ENCODE data around the gene ABCA4. TPM values are rescaled to one million over a fixed set of nuclear protein-coding genes. Genes with fewer than 3 reads are reported as not detected.

ABCA4 gene
- total and polyA plus RNA-seq, 5 donors: 0.06 to 0.19 (median 0.09) TPM; not detected in 2

- H3K27ac ChIP-seq (ENCODE audit: low read length): peak overlapping the region; percentile 74
- 39% methylated on average over 21 of the region's 21 CpGs for WGBS
- H3K4me1 ChIP-seq (ENCODE audit: control insufficient read depth, insufficient read depth, low read length): peaks cover 20% of the 10 kb centered on the region
- peak; percentile 85 to 87 for ATAC-seq
- no peak overlapping the region for H3K4me3 ChIP-seq (ENCODE audit: low read length)
- no peaks in the 10 kb centered on the region for H3K27me3 ChIP-seq (ENCODE audit: control insufficient read depth, insufficient read depth)
- peak; percentile 89 to 96 (median 95) for DNase-seq
- H3K9me3 ChIP-seq (ENCODE audit: control insufficient read depth, low read length): no peaks in the 10 kb centered on the region
- intact Hi-C loops (cut with DNase I): no loop called here
Observed at GRCh38 chr1:94095112-94095637, 25.8 kb downstream of the ABCA4 start.

GRCh38 chr1:94094469-94095111, 26.4 kb downstream of the ABCA4 start:
- H3K4me1 ChIP-seq (ENCODE audit: control insufficient read depth, insufficient read depth, low read length): peaks cover 20% of the 10 kb centered on the region
- ATAC-seq: peak; percentile 61 to 67
- DNase-seq: peak; percentile 79 to 94 (median 92)
- intact Hi-C loops (cut with DNase I): no loop called here
- no peaks in the 10 kb centered on the region for H3K27me3 ChIP-seq (ENCODE audit: control insufficient read depth, insufficient read depth)
- WGBS: 29% methylated on average over 14 of the region's 14 CpGs
- no peak overlapping the region for H3K4me3 ChIP-seq (ENCODE audit: low read length)
- H3K9me3 ChIP-seq (ENCODE audit: control insufficient read depth, low read length): no peaks in the 10 kb centered on the region
- H3K27ac ChIP-seq (ENCODE audit: low read length): peak overlapping the region; percentile 74

GRCh38 chr1:94093996-94094395, 27.0 kb downstream of the ABCA4 start:
- 54% methylated on average over 6 of the region's 6 CpGs for WGBS
- Histone ChIP-seq H3K4me3 (ENCODE audit: low read length) (no peak overlapping the region), H3K27ac (ENCODE audit: low read length) (peak overlapping the region; percentile 74), H3K27me3 (ENCODE audit: control insufficient read depth, insufficient read depth) (no peaks in the 10 kb centered on the region), H3K9me3 (ENCODE audit: control insufficient read depth, low read length) (no peaks in the 10 kb centered on the region), H3K4me1 (ENCODE audit: control insufficient read depth, insufficient read depth, low read length) (peaks cover 20% of the 10 kb centered on the region)
- ATAC-seq (no peak), DNase-seq (no peak)
- intact Hi-C loops (cut with DNase I): no loop called here

GRCh38 chr1:94093396-94093795, 27.6 kb downstream of the ABCA4 start:
- no peak for ATAC-seq
- H3K9me3 ChIP-seq (ENCODE audit: control insufficient read depth, low read length): no peaks in the 10 kb centered on the region
- DNase-seq: no peak
- no peaks in the 10 kb centered on the region for H3K27me3 ChIP-seq (ENCODE audit: control insufficient read depth, insufficient read depth)
- no peak overlapping the region for H3K4me3 ChIP-seq (ENCODE audit: low read length)
- H3K27ac ChIP-seq (ENCODE audit: low read length): no peak overlapping the region
- 85% methylated on average over 4 of the region's 4 CpGs for WGBS
- intact Hi-C loops (cut with DNase I): no loop called here
- peaks cover 20% of the 10 kb centered on the region for H3K4me1 ChIP-seq (ENCODE audit: control insufficient read depth, insufficient read depth, low read length)

- ATAC-seq (peak in 1 of 2 donors; percentile 54), DNase-seq (no peak)
- WGBS: 48% methylated on average over 4 of the region's 4 CpGs
- Histone ChIP-seq H3K27me3 (ENCODE audit: control insufficient read depth, insufficient read depth) (no peaks in the 10 kb centered on the region), H3K4me1 (ENCODE audit: control insufficient read depth, insufficient read depth, low read length) (peaks cover 20% of the 10 kb centered on the region), H3K4me3 (ENCODE audit: low read length) (no peak overlapping the region), H3K9me3 (ENCODE audit: control insufficient read depth, low read length) (no peaks in the 10 kb centered on the region), H3K27ac (ENCODE audit: low read length) (peak overlapping the region; percentile 51)
- intact Hi-C loops (cut with DNase I): no loop called here
Observed at GRCh38 chr1:94092210-94092613, 28.7 kb downstream of the ABCA4 start.

DNA sequence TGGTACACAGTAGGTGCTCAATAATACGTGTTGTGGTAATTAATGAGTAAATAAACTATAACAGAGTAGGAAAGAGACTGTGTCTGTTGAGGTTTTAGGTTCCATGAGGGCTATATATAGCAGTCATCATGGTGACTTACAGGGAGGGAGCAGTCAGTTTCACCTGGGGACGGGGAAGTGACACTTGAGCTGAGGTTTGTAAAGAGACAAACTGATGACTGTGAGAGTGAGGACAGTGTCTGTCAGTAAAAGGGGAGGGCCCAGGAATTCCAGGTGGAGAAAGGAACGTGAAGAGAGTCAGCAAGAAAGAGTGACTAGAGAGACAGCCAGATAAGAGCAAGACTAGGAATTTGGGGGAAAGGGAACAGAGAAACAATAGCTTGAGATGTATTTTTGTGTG, 30.2 kb downstream of the ABCA4 start:
- Histone ChIP-seq H3K4me1 (ENCODE audit: control insufficient read depth, insufficient read depth, low read length) (peaks cover 18% of the 10 kb centered on the region), H3K9me3 (ENCODE audit: control insufficient read depth, low read length) (no peaks in the 10 kb centered on the region), H3K27me3 (ENCODE audit: control insufficient read depth, insufficient read depth) (no peaks in the 10 kb centered on the region), H3K4me3 (ENCODE audit: low read length) (no peak overlapping the region), H3K27ac (ENCODE audit: low read length) (peak overlapping the region; percentile 23)
- ATAC-seq (no peak), DNase-seq (no peak)
- intact Hi-C loops (cut with DNase I): no loop called here
- 77% methylated on average over 3 of the region's 3 CpGs for WGBS

GRCh38 chr1:94087193-94087592, 33.8 kb downstream of the ABCA4 start:
- WGBS: 87% methylated on average over 2 of the region's 2 CpGs
- Histone ChIP-seq H3K27ac (ENCODE audit: low read length) (no peak overlapping the region), H3K9me3 (ENCODE audit: control insufficient read depth, low read length) (no peaks in the 10 kb centered on the region), H3K4me3 (ENCODE audit: low read length) (no peak overlapping the region), H3K4me1 (ENCODE audit: control insufficient read depth, insufficient read depth, low read length) (peaks cover 2% of the 10 kb centered on the region), H3K27me3 (ENCODE audit: control insufficient read depth, insufficient read depth) (no peaks in the 10 kb centered on the region)
- intact Hi-C loops (cut with DNase I): no loop called here
- ATAC-seq (no peak), DNase-seq (no peak)

DNA sequence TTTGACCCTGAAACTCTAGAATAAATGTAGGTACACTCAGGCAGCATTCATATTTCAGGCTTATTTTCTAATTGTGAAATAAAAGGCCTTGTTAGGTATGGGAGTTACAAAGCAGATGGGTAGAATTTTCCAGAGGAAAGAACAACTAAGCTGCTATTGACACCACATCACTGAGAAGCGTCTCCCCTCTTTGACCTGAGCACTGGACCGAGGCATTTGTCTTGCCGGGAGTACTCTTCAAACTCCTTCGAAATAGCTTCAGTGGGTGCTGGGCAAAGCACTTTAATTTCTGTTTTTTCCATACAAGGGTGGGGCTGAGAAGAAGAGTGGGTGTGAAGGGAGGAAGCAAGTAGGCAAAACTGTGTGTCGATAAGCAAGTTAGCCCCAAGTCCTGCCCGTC, 36.4 kb downstream of the ABCA4 start:
- no peak for DNase-seq
- H3K4me1 ChIP-seq (ENCODE audit: control insufficient read depth, insufficient read depth, low read length): no peaks in the 10 kb centered on the region
- H3K27me3 ChIP-seq (ENCODE audit: control insufficient read depth, insufficient read depth): no peaks in the 10 kb centered on the region
- H3K9me3 ChIP-seq (ENCODE audit: control insufficient read depth, low read length): no peaks in the 10 kb centered on the region
- H3K27ac ChIP-seq (ENCODE audit: low read length): no peak overlapping the region
- intact Hi-C loops (cut with DNase I): no loop called here
- ATAC-seq: no peak
- H3K4me3 ChIP-seq (ENCODE audit: low read length): no peak overlapping the region
- 77% methylated on average over 6 of the region's 6 CpGs for WGBS

DNA sequence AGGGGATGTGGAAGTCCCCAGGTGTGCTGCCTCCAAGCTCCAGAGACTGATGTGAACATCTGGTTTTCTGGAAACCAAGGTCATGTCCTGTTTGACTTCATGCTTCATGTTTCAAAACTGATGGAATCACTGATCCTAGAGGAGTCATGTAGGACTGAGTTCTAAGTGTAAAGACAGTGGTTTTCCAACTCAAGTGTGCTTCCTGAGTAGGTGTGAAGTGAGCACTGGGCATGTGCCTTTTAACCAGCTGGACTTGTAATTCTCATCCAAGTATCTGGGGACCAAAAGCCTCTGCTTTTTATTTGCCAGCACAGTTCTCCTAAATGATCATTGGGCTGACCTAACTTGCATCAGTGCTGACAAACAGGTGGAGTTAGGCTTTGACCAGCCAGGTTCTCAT, 36.9 kb downstream of the ABCA4 start:
- H3K4me1 ChIP-seq (ENCODE audit: control insufficient read depth, insufficient read depth, low read length): no peaks in the 10 kb centered on the region
- H3K27me3 ChIP-seq (ENCODE audit: control insufficient read depth, insufficient read depth): no peaks in the 10 kb centered on the region
- no peak overlapping the region for H3K27ac ChIP-seq (ENCODE audit: low read length)
- DNase-seq: no peak
- no peaks in the 10 kb centered on the region for H3K9me3 ChIP-seq (ENCODE audit: control insufficient read depth, low read length)
- intact Hi-C loops (cut with DNase I): no loop called here
- no peak overlapping the region for H3K4me3 ChIP-seq (ENCODE audit: low read length)
- ATAC-seq: no peak

- no peaks in the 10 kb centered on the region for H3K9me3 ChIP-seq (ENCODE audit: control insufficient read depth, low read length)
- no peaks in the 10 kb centered on the region for H3K27me3 ChIP-seq (ENCODE audit: control insufficient read depth, insufficient read depth)
- 49% methylated on average over 4 of the region's 4 CpGs for WGBS
- ATAC-seq: no peak
- H3K27ac ChIP-seq (ENCODE audit: low read length): no peak overlapping the region
- DNase-seq: no peak
- no peaks in the 10 kb centered on the region for H3K4me1 ChIP-seq (ENCODE audit: control insufficient read depth, insufficient read depth, low read length)
- no peak overlapping the region for H3K4me3 ChIP-seq (ENCODE audit: low read length)
- intact Hi-C loops (cut with DNase I): no loop called here
Observed at GRCh38 chr1:94083681-94084080, 37.3 kb downstream of the ABCA4 start.

DNA sequence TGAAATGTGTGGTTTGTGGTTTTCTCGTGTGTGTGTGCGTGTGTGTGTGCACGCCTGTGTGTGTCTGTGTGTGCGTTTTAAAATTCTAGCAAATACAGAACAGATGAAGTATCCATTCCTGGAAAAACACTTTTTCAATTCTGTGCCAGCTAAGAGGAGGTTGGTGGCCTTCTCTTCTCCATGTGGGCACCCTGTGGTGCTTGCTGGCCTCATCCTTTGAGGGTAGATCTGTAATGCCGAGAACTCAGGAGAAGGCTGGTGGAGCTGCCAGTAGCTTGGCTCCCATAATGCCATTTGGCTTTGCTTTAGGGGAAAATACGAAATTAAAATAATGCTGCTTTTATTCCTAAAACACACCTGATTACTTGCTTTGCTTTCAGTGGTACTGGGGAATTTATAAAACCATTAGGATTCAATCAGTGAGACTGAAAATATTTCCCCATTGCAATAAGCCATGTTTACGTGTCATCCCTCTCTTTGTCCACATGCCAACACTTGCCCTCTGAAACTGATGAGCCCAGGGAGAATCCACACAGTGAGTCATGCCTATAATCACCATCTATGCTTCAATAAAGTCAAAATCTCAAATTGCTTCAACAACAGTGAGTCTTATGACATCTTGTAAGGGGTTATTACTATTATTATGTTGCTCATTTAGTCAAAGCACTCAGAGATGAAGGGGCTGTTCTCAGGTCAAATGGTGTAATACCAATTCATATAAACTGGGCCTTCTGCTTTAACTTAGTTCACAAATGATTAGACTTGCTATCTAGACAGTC, 39.2 kb downstream of the ABCA4 start:
- WGBS: 91% methylated on average over 7 of the region's 7 CpGs

More for the DNA sequence above, 39.2 kb downstream of the ABCA4 start:
- intact Hi-C loops (cut with DNase I): no loop called here
- no peaks in the 10 kb centered on the region for H3K27me3 ChIP-seq (ENCODE audit: control insufficient read depth, insufficient read depth)
- H3K9me3 ChIP-seq (ENCODE audit: control insufficient read depth, low read length): no peaks in the 10 kb centered on the region
- ATAC-seq: no peak
- DNase-seq: no peak
- no peak overlapping the region for H3K4me3 ChIP-seq (ENCODE audit: low read length)
- H3K4me1 ChIP-seq (ENCODE audit: control insufficient read depth, insufficient read depth, low read length): no peaks in the 10 kb centered on the region
- no peak overlapping the region for H3K27ac ChIP-seq (ENCODE audit: low read length)
